NT2/D1 (cell line): ENCODE measurements around the gene CRACR2A.

Source experiments
- DNase-seq: peaks from one replicate; pipeline ENCODE4 v3.0.0-alpha.2; 2011; ENCODE audit warnings: low read depth, low spot score
- H3K27me3 ChIP-seq: 2 replicates; pipeline ENCODE4 v1.6.0; 2011; ENCODE audit warnings: mild to moderate bottlenecking; ENCODE audit not compliant: insufficient read length, insufficient read depth
- H3K36me3 ChIP-seq: 2 replicates; pipeline ENCODE4 v1.6.1; 2011; ENCODE audit warnings: mild to moderate bottlenecking, low read length, mixed read lengths; ENCODE audit not compliant: insufficient read depth, insufficient read length
- H3K4me1 ChIP-seq: 2 replicates; pipeline ENCODE4 v1.5.1; 2011; ENCODE audit not compliant: insufficient read depth, insufficient read length
- H3K4me3 ChIP-seq: 2 replicates; pipeline ENCODE4 v1.5.1; 2011; ENCODE audit warnings: low read depth; ENCODE audit not compliant: insufficient read length
- H3K9ac ChIP-seq: 2 replicates; pipeline ENCODE4 v1.6.0; 2011; ENCODE audit warnings: low read depth; ENCODE audit not compliant: insufficient read length
- H3K9me3 ChIP-seq: 2 replicates; pipeline ENCODE4 v1.5.1; 2011; ENCODE audit warnings: mild to moderate bottlenecking, low read length; ENCODE audit not compliant: insufficient read depth
- SUZ12 ChIP-seq: IDR thresholded peaks from 2 replicates; pipeline ENCODE4 v1.6.1; 2011; ENCODE audit not compliant: insufficient read length, insufficient read depth; ENCODE audit errors: extremely low read depth
- YY1 ChIP-seq: IDR thresholded peaks from 2 replicates; pipeline ENCODE4 v1.6.1; 2011; ENCODE audit not compliant: insufficient read length, insufficient read depth
- ZNF274 ChIP-seq: IDR thresholded peaks from 2 replicates; pipeline ENCODE4 v1.6.1; 2011; ENCODE audit warnings: mild to moderate bottlenecking, low read depth, low read length

The CRACR2A gene

GRCh38 chr12:3751151-3752095, 1.5 kb downstream of the CRACR2A start:
- Histone ChIP-seq H3K9me3 (peaks cover 4% of the 10 kb centered on the region; the same call in 1 of the 2 replicates), H3K4me3 (no peak overlapping the region), H3K4me1 (peaks cover 16% of the 10 kb centered on the region), H3K27me3 (peaks cover 36% of the 10 kb centered on the region), H3K36me3 (no peaks in the 10 kb centered on the region), H3K9ac (no peak overlapping the region)
- no peak for DNase-seq
- TF ChIP-seq SUZ12 (no peak), YY1 (no peak), ZNF274 (no peak)

- peaks cover 12% of the 10 kb centered on the region; the same call in 1 of the 2 replicates for H3K9me3 ChIP-seq
- H3K27me3 ChIP-seq, result peaks cover 36% of the 10 kb centered on the region
- H3K4me1 ChIP-seq, result peaks cover 16% of the 10 kb centered on the region
- H3K4me3 ChIP-seq, result no peak overlapping the region
- TF ChIP-seq SUZ12, result no peak
- TF ChIP-seq YY1, result no peak
- no peak for TF ChIP-seq ZNF274
- no peak overlapping the region for H3K9ac ChIP-seq
- DNase-seq, result no peak
- no peaks in the 10 kb centered on the region for H3K36me3 ChIP-seq
Measured at GRCh38 chr12:3750616-3751015, 2.3 kb downstream of the CRACR2A start.

- Histone ChIP-seq H3K4me1 (peaks cover 16% of the 10 kb centered on the region), H3K4me3 (no peak overlapping the region), H3K36me3 (no peaks in the 10 kb centered on the region), H3K9ac (no peak overlapping the region), H3K27me3 (peaks cover 22% of the 10 kb centered on the region), H3K9me3 (peaks cover 12% of the 10 kb centered on the region; the same call in 1 of the 2 replicates)
- DNase-seq, result no peak
- no peak for TF ChIP-seq ZNF274
- no peak for TF ChIP-seq SUZ12
- TF ChIP-seq YY1, result no peak
Measured at GRCh38 chr12:3748620-3749019, 4.3 kb downstream of the CRACR2A start.

GRCh38 chr12:3747976-3748619, 4.8 kb downstream of the CRACR2A start:
- Histone ChIP-seq H3K4me3 (no peak overlapping the region), H3K9me3 (peaks cover 12% of the 10 kb centered on the region; the same call in 1 of the 2 replicates), H3K4me1 (peaks cover 14% of the 10 kb centered on the region), H3K9ac (no peak overlapping the region), H3K27me3 (peaks cover 18% of the 10 kb centered on the region), H3K36me3 (no peaks in the 10 kb centered on the region)
- no peak for DNase-seq
- TF ChIP-seq SUZ12 (no peak), YY1 (no peak)

GRCh38 chr12:3747543-3747942, 5.4 kb downstream of the CRACR2A start:
- Histone ChIP-seq H3K36me3 (no peaks in the 10 kb centered on the region), H3K4me3 (no peak overlapping the region), H3K9me3 (peaks cover 12% of the 10 kb centered on the region; the same call in 1 of the 2 replicates), H3K27me3 (peaks cover 14% of the 10 kb centered on the region), H3K4me1 (peaks cover 11% of the 10 kb centered on the region), H3K9ac (no peak overlapping the region)
- TF ChIP-seq ZNF274 (no peak), YY1 (no peak), SUZ12 (no peak)
- no peak for DNase-seq

GRCh38 chr12:3746758-3747157, 6.2 kb downstream of the CRACR2A start:
- peaks cover 12% of the 10 kb centered on the region; the same call in 1 of the 2 replicates for H3K9me3 ChIP-seq
- DNase-seq, result no peak
- H3K4me1 ChIP-seq, result peaks cover 8% of the 10 kb centered on the region
- H3K27me3 ChIP-seq, result peaks cover 6% of the 10 kb centered on the region
- H3K4me3 ChIP-seq, result no peak overlapping the region
- no peaks in the 10 kb centered on the region for H3K36me3 ChIP-seq
- no peak for TF ChIP-seq ZNF274
- TF ChIP-seq SUZ12, result no peak
- H3K9ac ChIP-seq, result no peak overlapping the region

GRCh38 chr12:3745152-3745551, 7.8 kb downstream of the CRACR2A start:
- no peak for DNase-seq
- TF ChIP-seq SUZ12, result no peak
- TF ChIP-seq ZNF274, result no peak
- TF ChIP-seq YY1, result no peak
- H3K36me3 ChIP-seq, result no peaks in the 10 kb centered on the region
- H3K27me3 ChIP-seq, result no peaks in the 10 kb centered on the region
- H3K4me1 ChIP-seq, result peaks cover 8% of the 10 kb centered on the region
- no peak overlapping the region for H3K9ac ChIP-seq
- no peak overlapping the region for H3K4me3 ChIP-seq
- H3K9me3 ChIP-seq, result peaks cover 12% of the 10 kb centered on the region; the same call in 1 of the 2 replicates
